Measurements from ENCODE around the gene FBXO9. TPM values are rescaled to one million over a fixed set of nuclear protein-coding genes. Genes with fewer than 3 reads are reported as not detected.
"Not testable (repeated sequence)": the region's sequence is repeated elsewhere in the genome, so short reads cannot be mapped to it uniquely, and the experiment has no call there.

FBXO9 gene
- total RNA-seq, 1 experiment from 2014 or later: 27.4 TPM

- DNase-seq: no peak
- Histone ChIP-seq H3K9me3 (replicated peaks) (no peaks in the 10 kb centered on the region), H3K36me3 (no peaks in the 10 kb centered on the region), H3K27me3 (no peaks in the 10 kb centered on the region), H3K4me3 (no peak overlapping the region), H3K4me1 (peaks cover 5% of the 10 kb centered on the region; the same call in 1 of the 2 replicates), H3K27ac (no peak overlapping the region)
Observed at GRCh38 chr6:53038141-53038540, 27.1 kb upstream of the FBXO9 start.

GRCh38 chr6:53038596-53038995 lies 26.6 kb upstream of the FBXO9 start:
- Histone ChIP-seq H3K9me3 (replicated peaks) (no peaks in the 10 kb centered on the region), H3K27ac (no peak overlapping the region), H3K27me3 (no peaks in the 10 kb centered on the region), H3K4me3 (no peak overlapping the region), H3K36me3 (no peaks in the 10 kb centered on the region), H3K4me1 (peaks cover 7% of the 10 kb centered on the region; the same call in 1 of the 2 replicates)
- no peak for DNase-seq

- no peak overlapping the region for H3K4me3 ChIP-seq
- no peaks in the 10 kb centered on the region for H3K9me3 ChIP-seq (replicated peaks)
- no peak overlapping the region for H3K27ac ChIP-seq
- H3K36me3 ChIP-seq: no peaks in the 10 kb centered on the region
- DNase-seq: no peak
- H3K4me1 ChIP-seq: peaks cover 16% of the 10 kb centered on the region
- H3K27me3 ChIP-seq: no peaks in the 10 kb centered on the region
Observed at GRCh38 chr6:53041356-53041755, 23.8 kb upstream of the FBXO9 start.

DNA sequence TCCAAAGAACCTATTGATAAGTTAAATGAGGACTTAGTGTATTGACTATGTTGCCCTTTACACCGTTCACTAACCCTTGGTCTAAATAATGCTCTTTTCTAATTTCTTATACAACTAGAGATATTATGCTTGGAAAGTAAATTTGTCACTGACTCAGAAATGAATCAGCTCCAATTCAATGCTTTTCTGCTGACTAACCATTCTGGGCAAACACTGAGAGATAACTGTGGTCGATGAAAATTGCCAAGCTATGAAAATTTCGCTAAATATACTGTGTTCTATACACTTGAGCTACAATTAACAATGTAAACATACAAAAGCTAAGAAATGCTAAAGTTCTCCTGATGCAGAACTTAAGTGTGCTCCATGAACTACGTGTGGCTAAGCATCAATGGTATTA lies 23.1 kb upstream of the FBXO9 start:
- DNase-seq: no peak
- H3K4me3 ChIP-seq: no peak overlapping the region

GRCh38 chr6:53043581-53043980 lies 21.6 kb upstream of the FBXO9 start:
- H3K4me3 ChIP-seq: no peak overlapping the region
- H3K4me1 ChIP-seq: peaks cover 22% of the 10 kb centered on the region
- peak in 1 of 2 experiments; percentile 7 for DNase-seq

More for the DNA sequence above, 23.1 kb upstream of the FBXO9 start:
- no peaks in the 10 kb centered on the region for H3K27me3 ChIP-seq
- no peaks in the 10 kb centered on the region for H3K36me3 ChIP-seq
- no peaks in the 10 kb centered on the region for H3K9me3 ChIP-seq (replicated peaks)
- peak overlapping the region; percentile 7; the same call in 1 of the 2 replicates for H3K27ac ChIP-seq
- H3K4me1 ChIP-seq: peaks cover 16% of the 10 kb centered on the region

GRCh38 chr6:53044071-53044470 lies 21.1 kb upstream of the FBXO9 start:
- Histone ChIP-seq H3K4me3 (no peak overlapping the region), H3K27me3 (no peaks in the 10 kb centered on the region), H3K4me1 (peaks cover 27% of the 10 kb centered on the region), H3K9me3 (replicated peaks) (no peaks in the 10 kb centered on the region), H3K36me3 (no peaks in the 10 kb centered on the region), H3K27ac (peak overlapping the region; percentile 71)
- peak in 1 of 2 experiments; percentile 5 for DNase-seq

More at GRCh38 chr6:53043581-53043980, 21.6 kb upstream of the FBXO9 start:
- H3K27me3 ChIP-seq: no peaks in the 10 kb centered on the region
- H3K27ac ChIP-seq: peak overlapping the region; percentile 71
- H3K36me3 ChIP-seq: no peaks in the 10 kb centered on the region
- H3K9me3 ChIP-seq (replicated peaks): no peaks in the 10 kb centered on the region

DNA sequence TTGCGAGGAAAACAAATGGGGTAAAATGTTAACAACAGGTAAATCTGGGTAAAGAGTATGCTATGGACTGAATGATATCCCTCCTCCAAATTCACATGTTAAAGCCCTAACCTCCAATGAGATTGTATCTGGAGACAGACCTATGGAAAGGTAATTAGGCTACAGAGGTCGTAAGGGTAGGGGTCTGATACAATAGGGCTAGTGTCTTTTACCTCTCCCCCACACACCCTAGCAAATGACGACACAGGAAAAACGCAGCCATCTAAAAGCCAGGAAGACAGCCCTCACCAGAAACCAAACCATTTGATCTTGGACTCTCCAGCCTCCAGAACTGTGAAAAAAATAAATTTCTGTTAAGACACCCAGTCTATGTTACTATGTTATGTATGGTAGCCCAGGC lies 20.6 kb upstream of the FBXO9 start:
- no peak overlapping the region for H3K4me3 ChIP-seq
- H3K27ac ChIP-seq: no peak overlapping the region

GRCh38 chr6:53045891-53046673 lies 19.1 kb upstream of the FBXO9 start:
- Histone ChIP-seq H3K27me3 (no peaks in the 10 kb centered on the region), H3K27ac (no peak overlapping the region), H3K9me3 (replicated peaks) (no peaks in the 10 kb centered on the region), H3K4me1 (peaks cover 28% of the 10 kb centered on the region), H3K36me3 (no peaks in the 10 kb centered on the region), H3K4me3 (no peak overlapping the region)
- no peak for DNase-seq

More for the DNA sequence above, 20.6 kb upstream of the FBXO9 start:
- Histone ChIP-seq H3K27me3 (no peaks in the 10 kb centered on the region), H3K4me1 (peaks cover 28% of the 10 kb centered on the region), H3K9me3 (replicated peaks) (no peaks in the 10 kb centered on the region), H3K36me3 (no peaks in the 10 kb centered on the region)
- no peak for DNase-seq

DNA sequence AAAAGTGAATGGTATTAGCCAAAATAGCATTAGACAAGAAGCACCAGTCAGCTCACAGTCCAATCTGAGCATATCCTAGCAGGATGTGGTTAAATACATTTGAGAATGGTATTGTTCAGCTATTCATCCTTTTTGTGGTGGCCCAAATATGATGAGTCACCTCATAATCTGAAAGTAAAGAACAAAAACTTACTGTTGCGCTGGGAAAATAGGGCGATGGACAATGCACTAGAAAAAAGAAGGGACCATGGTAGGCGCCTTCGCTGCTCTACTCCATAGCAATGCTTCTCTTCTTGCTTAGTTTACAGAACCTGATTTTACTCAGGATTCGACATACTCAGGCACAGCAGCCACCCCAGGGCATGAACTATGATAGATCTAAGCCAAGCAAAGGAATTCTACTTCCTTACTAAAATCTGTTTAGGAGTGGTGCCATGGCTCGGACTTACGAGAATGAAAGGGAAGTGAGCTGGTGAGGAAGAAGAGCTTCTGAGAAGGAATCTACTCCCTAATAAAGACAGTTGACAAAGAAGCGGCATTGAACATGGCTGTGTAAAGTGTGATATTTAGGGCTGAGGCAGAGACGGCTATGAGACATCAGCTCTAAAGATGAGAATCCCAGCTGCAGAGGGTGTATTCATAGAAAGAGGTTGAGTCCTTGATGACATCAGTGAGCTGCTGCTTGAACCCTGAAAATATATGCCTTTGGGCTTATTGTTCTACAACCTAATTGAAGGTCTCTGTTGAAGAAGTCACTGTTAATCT lies 16.6 kb upstream of the FBXO9 start:
- Histone ChIP-seq H3K9me3 (replicated peaks) (no peaks in the 10 kb centered on the region), H3K4me1 (peaks cover 20% of the 10 kb centered on the region), H3K27me3 (no peaks in the 10 kb centered on the region), H3K36me3 (no peaks in the 10 kb centered on the region), H3K4me3 (no peak overlapping the region), H3K27ac (peak overlapping the region; percentile 54)
- peak; percentile 7 to 36 for DNase-seq

GRCh38 chr6:53049415-53049814 lies 15.8 kb upstream of the FBXO9 start:
- Histone ChIP-seq H3K27ac (no peak overlapping the region), H3K9me3 (replicated peaks) (no peaks in the 10 kb centered on the region), H3K36me3 (no peaks in the 10 kb centered on the region), H3K27me3 (no peaks in the 10 kb centered on the region), H3K4me3 (no peak overlapping the region), H3K4me1 (peaks cover 14% of the 10 kb centered on the region)
- no peak for DNase-seq

DNA sequence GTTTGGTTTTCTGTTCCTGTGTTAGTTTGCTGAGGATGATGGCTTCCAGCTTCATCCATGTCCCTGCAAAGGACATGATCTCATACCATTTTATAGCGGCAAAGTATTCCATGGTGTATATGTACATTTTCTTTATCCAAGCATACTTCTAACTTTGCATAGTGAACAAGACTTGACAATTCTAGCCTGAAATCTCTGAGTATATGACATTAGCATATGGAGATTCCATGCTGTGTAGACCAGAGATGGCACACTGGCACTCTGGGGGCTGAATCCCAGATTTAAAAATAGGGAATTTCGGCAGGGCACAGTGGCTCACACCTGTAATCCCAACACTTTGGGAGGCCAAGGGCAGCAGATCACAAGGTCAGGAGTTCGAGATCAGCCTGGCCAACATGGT lies 13.1 kb upstream of the FBXO9 start:
- not testable (repeated sequence) for H3K27me3 ChIP-seq; DNase-seq; H3K27ac ChIP-seq; H3K9me3 ChIP-seq (replicated peaks); H3K4me3 ChIP-seq; H3K36me3 ChIP-seq
- peaks cover 12% of the 10 kb centered on the region for H3K4me1 ChIP-seq

DNA sequence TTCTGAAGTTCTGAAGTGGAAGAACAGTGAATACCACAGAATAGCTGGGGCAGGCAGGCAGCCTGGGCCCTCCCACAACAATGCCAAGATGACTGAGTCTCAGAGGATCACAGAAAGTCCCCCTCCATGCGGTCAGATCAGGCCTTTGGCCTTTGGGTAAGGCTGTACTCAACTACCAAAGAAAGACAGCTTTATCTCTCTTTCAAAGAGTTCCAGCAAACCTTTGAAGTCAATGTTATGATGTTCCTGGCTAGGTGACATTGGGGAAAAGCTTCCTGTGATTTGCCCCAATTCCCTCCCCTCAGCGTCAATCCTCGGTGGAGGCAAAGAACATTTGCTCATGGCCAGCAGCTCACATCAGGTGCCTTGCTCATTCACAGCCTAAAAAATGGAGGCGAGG lies 10.7 kb upstream of the FBXO9 start:
- Histone ChIP-seq H3K27me3 (no peaks in the 10 kb centered on the region), H3K4me3 (no peak overlapping the region), H3K9me3 (replicated peaks) (no peaks in the 10 kb centered on the region), H3K36me3 (no peaks in the 10 kb centered on the region), H3K27ac (no peak overlapping the region), H3K4me1 (no peaks in the 10 kb centered on the region)
- no peak for DNase-seq

- DNase-seq: no peak
- Histone ChIP-seq H3K27me3 (no peaks in the 10 kb centered on the region), H3K4me1 (no peaks in the 10 kb centered on the region), H3K4me3 (no peak overlapping the region), H3K9me3 (replicated peaks) (no peaks in the 10 kb centered on the region), H3K36me3 (no peaks in the 10 kb centered on the region), H3K27ac (no peak overlapping the region)
Observed at GRCh38 chr6:53055873-53056272, 9.3 kb upstream of the FBXO9 start.

- no peak overlapping the region for H3K27ac ChIP-seq
- no peak overlapping the region for H3K4me3 ChIP-seq
- H3K9me3 ChIP-seq (replicated peaks): no peaks in the 10 kb centered on the region
- no peaks in the 10 kb centered on the region for H3K4me1 ChIP-seq
- no peak for DNase-seq
- H3K36me3 ChIP-seq: no peaks in the 10 kb centered on the region
- H3K27me3 ChIP-seq: no peaks in the 10 kb centered on the region
Observed at GRCh38 chr6:53056273-53056672, 8.9 kb upstream of the FBXO9 start.

- Histone ChIP-seq H3K9me3 (replicated peaks) (no peaks in the 10 kb centered on the region), H3K4me1 (no peaks in the 10 kb centered on the region), H3K27ac (no peak overlapping the region), H3K27me3 (no peaks in the 10 kb centered on the region), H3K36me3 (no peaks in the 10 kb centered on the region), H3K4me3 (no peak overlapping the region)
- no peak for DNase-seq
Observed at GRCh38 chr6:53058388-53059195, 6.6 kb upstream of the FBXO9 start.
